Hepatocyte (in vitro differentiated cells): ENCODE results near the gene TBC1D1.

Experiments
- EZH2 ChIP-seq: fragments of 200-600 bp; sonication (generic); IDR thresholded peaks from 2 replicates; pipeline ENCODE4 v1.6.1; 2016; ENCODE audit warnings: antibody characterized with exemption, mild to moderate bottlenecking, borderline replicate concordance
- EZH2phosphoT487 ChIP-seq: fragments of 200-600 bp; sonication (generic); IDR thresholded peaks from one replicate; pipeline ENCODE4 v1.6.1; 2018; ENCODE audit warnings: antibody characterized with exemption, mild to moderate bottlenecking, low read depth, moderate library complexity; ENCODE audit not compliant: unreplicated experiment, severe bottlenecking
- TF ChIP-seq, protein P1 (sequence below): fragments of 200-600 bp; sonication (generic); IDR thresholded peaks from 2 replicates; pipeline ENCODE4 v1.5.1; 2016; ENCODE audit warnings: antibody characterized with exemption, mild to moderate bottlenecking; ENCODE audit not compliant: poor library complexity

DNA sequence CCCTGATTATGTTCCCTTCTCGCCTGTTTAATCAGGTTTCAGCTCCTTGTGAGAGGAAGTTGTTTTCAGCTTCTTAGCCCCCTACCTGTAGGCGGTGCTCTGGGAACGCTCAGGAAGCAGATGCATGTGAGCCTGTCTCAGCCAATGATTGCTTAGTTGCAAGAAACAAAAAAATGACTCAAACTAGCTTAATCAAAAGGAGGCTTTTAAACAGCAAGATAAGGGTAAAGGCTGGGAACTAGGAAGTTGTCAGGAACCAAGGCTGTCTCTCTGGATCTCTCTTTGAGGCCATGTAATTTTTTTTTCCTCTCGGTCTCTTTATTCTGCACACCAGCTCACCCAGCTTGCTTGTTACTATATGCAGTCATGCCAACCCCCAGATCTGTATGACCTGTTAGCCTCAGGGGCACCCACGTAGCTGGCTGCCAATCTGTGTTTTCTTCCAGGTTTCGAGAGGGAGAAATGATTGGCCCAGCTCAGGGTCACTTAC lies 178.4 kb downstream of the TBC1D1 start:
- TF ChIP-seq, protein P1, sequence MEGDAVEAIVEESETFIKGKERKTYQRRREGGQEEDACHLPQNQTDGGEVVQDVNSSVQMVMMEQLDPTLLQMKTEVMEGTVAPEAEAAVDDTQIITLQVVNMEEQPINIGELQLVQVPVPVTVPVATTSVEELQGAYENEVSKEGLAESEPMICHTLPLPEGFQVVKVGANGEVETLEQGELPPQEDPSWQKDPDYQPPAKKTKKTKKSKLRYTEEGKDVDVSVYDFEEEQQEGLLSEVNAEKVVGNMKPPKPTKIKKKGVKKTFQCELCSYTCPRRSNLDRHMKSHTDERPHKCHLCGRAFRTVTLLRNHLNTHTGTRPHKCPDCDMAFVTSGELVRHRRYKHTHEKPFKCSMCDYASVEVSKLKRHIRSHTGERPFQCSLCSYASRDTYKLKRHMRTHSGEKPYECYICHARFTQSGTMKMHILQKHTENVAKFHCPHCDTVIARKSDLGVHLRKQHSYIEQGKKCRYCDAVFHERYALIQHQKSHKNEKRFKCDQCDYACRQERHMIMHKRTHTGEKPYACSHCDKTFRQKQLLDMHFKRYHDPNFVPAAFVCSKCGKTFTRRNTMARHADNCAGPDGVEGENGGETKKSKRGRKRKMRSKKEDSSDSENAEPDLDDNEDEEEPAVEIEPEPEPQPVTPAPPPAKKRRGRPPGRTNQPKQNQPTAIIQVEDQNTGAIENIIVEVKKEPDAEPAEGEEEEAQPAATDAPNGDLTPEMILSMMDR = peak; percentile 73
- no peak for TF ChIP-seq EZH2
- no peak for TF ChIP-seq EZH2phosphoT487
